IMR-90 (cell line): ENCODE data around the gene TMOD2. TPM values are rescaled to one million over a fixed set of nuclear protein-coding genes. Genes with fewer than 3 reads are reported as not detected.
A peak's percentile ranks its signal among the peaks of the same experiment; 100 is the strongest.

Experiments
- ATAC-seq: fragments of 200-7000 bp; cut with Tn5 transposase; 2 replicates; pipeline ENCODE4 v1.9.1; 2020; ENCODE audit warnings: low read depth, mild to moderate bottlenecking, moderate library complexity
- BruUV-seq: library from RNA; stranded (reverse); fragments of 400-500 nt; replicated peaks from 2 replicates; lab custom pipeline; 2021; lab: Mats Ljungman, UMichigan
- CTCF ChIA-PET: fragments of 300-600 bp; formaldehyde crosslinking; extraction: SDS; loops from one replicate; lab custom pipeline; 2021; ENCODE audit warnings: antibody characterized with exemption; lab: Yijun Ruan, JAX
- POLR2A ChIA-PET: fragments of 300-600 bp; sonication (Branson Sonifier 250); formaldehyde crosslinking; loops from one replicate; lab custom pipeline; 2022; ENCODE audit warnings: antibody characterized with exemption; ENCODE audit not compliant: unreplicated experiment; lab: Charles Lee
- DNase-seq: peaks from one replicate; pipeline ENCODE4 v3.0.0; 2013
- H2AFZ ChIP-seq: replicated peaks from 2 replicates; pipeline ENCODE3; 2013; ENCODE audit warnings: low read length, mild to moderate bottlenecking; ENCODE audit not compliant: poor library complexity
- H2AK5ac ChIP-seq: 2 replicates; pipeline ENCODE4 v1.6.1; 2013; ENCODE audit warnings: low read depth, low read length, inconsistent platforms
- H2AK9ac ChIP-seq: replicated peaks from 2 replicates; pipeline ENCODE3; 2013; ENCODE audit warnings: mild to moderate bottlenecking, low read depth, low read length, moderate library complexity; ENCODE audit not compliant: poor library complexity
- H2BK120ac ChIP-seq: 2 replicates; pipeline ENCODE4 v1.6.1; 2013; ENCODE audit warnings: low read depth, low read length, inconsistent platforms
- H2BK15ac ChIP-seq: 3 replicates; pipeline ENCODE4 v1.6.1; 2013; ENCODE audit warnings: low read depth, low read length, inconsistent platforms
- H2BK20ac ChIP-seq: 2 replicates; pipeline ENCODE4 v1.6.1; 2013; ENCODE audit warnings: low read depth, mild to moderate bottlenecking, inconsistent platforms, low read length, moderate library complexity
- H2BK5ac ChIP-seq: 2 replicates; pipeline ENCODE4 v1.6.1; 2013; ENCODE audit warnings: mild to moderate bottlenecking, low read depth, low read length, inconsistent platforms; ENCODE audit not compliant: poor library complexity, severe bottlenecking
- H3K14ac ChIP-seq: replicated peaks from 2 replicates; pipeline ENCODE4 v1.6.1; 2013; ENCODE audit warnings: low read depth, low read length, inconsistent platforms
- H3K18ac ChIP-seq: 2 replicates; pipeline ENCODE4 v1.6.1; 2013; ENCODE audit warnings: low read depth, low read length, control low read depth
- H3K23ac ChIP-seq: 2 replicates; pipeline ENCODE4 v1.6.1; 2013; ENCODE audit warnings: low read depth, low read length, inconsistent platforms
- H3K27ac ChIP-seq: 2 replicates; pipeline ENCODE4 v1.5.1; 2013; ENCODE audit warnings: mild to moderate bottlenecking, control low read depth, low read length; ENCODE audit not compliant: insufficient read depth
- H3K27me3 ChIP-seq: 2 replicates; pipeline ENCODE4 v1.6.1; 2013; ENCODE audit warnings: low read length; ENCODE audit not compliant: control insufficient read depth, insufficient read depth
- H3K36me3 ChIP-seq: 2 replicates; pipeline ENCODE4 v1.6.1; 2013; ENCODE audit warnings: low read length, mixed read lengths; ENCODE audit not compliant: control insufficient read depth, insufficient read depth
- H3K4ac ChIP-seq: 2 replicates; pipeline ENCODE4 v1.6.1; 2013; ENCODE audit warnings: low read depth, low read length, inconsistent platforms
- H3K4me1 ChIP-seq: 2 replicates; pipeline ENCODE4 v1.6.1; 2013; ENCODE audit warnings: low read length, mixed read lengths; ENCODE audit not compliant: control insufficient read depth, insufficient read depth
- H3K4me2 ChIP-seq: 2 replicates; pipeline ENCODE4 v1.6.1; 2013; ENCODE audit warnings: low read depth, mild to moderate bottlenecking, control low read depth, low read length, moderate library complexity
- H3K4me3 ChIP-seq: 2 replicates; pipeline ENCODE4 v1.5.1; 2013; ENCODE audit warnings: low read depth, mild to moderate bottlenecking, control low read depth, low read length, moderate library complexity; ENCODE audit not compliant: insufficient read depth
- H3K56ac ChIP-seq: 2 replicates; pipeline ENCODE4 v1.6.1; 2013; ENCODE audit warnings: low read length, inconsistent platforms; ENCODE audit not compliant: insufficient read depth; ENCODE audit errors: extremely low read depth
- H3K79me1 ChIP-seq, 2 experiments: 2 replicates each; pipeline ENCODE4 v1.6.1; 2013; ENCODE audit warnings: low read length in 2 of 2, inconsistent platforms in 1 of 2, low read depth in 1 of 2
- H3K9ac ChIP-seq: 2 replicates; pipeline ENCODE4 v1.6.1; 2013; ENCODE audit warnings: low read depth, low read length, control low read depth
- H3K9me1 ChIP-seq: 2 replicates; pipeline ENCODE4 v1.6.1; 2013; ENCODE audit warnings: low read length, inconsistent platforms; ENCODE audit not compliant: insufficient read depth
- H3K9me3 ChIP-seq: 2 replicates; pipeline ENCODE4 v1.6.1; 2013; ENCODE audit warnings: low read length; ENCODE audit not compliant: control insufficient read depth, insufficient read depth
- H4K20me1 ChIP-seq: 2 replicates; pipeline ENCODE4 v1.6.1; 2013; ENCODE audit warnings: low read length, inconsistent platforms; ENCODE audit not compliant: insufficient read depth
- H4K5ac ChIP-seq: 2 replicates; pipeline ENCODE4 v1.6.1; 2013; ENCODE audit warnings: mild to moderate bottlenecking, low read depth, low read length, control low read depth
- H4K8ac ChIP-seq, 2 experiments: 2 replicates each; pipeline ENCODE4 v1.6.1; 2013; ENCODE audit warnings: low read depth in 2 of 2, low read length in 2 of 2, control low read depth in 1 of 2, inconsistent platforms in 1 of 2
- H4K91ac ChIP-seq: 2 replicates; pipeline ENCODE4 v1.6.1; 2013; ENCODE audit warnings: low read depth, low read length, inconsistent platforms; ENCODE audit not compliant: insufficient read depth
- FOS ChIP-seq: fragments of 150-350 bp; IDR thresholded peaks from 2 replicates; pipeline ENCODE4 v1.6.1; 2016; ENCODE audit warnings: low read depth, low read length
- POLR2A ChIP-seq: IDR thresholded peaks from 2 replicates; pipeline ENCODE4 v1.6.1; 2012; ENCODE audit warnings: mild to moderate bottlenecking, low read depth, low read length
- RCOR1 ChIP-seq: IDR thresholded peaks from 2 replicates; pipeline ENCODE4 v1.6.1; 2012; ENCODE audit warnings: mild to moderate bottlenecking, low read length, improper control_type of control experiment; ENCODE audit not compliant: insufficient replicate concordance
- WGBS, 2 experiments: methylation state at CpG; one replicate each; pipeline versions ENCODE4 v1.1.5 to v1.1.7; 2013; ENCODE audit warnings: missing lambda C conversion rate in 2 of 2; ENCODE audit not compliant: insufficient read length in 1 of 2; ENCODE audit errors: extremely low coverage in 2 of 2; 5-methylcytosine and 5-hydroxymethylcytosine counted together
- dilution Hi-C: fragments of 300-500 bp; cut with HindIII; formaldehyde crosslinking; loops from one replicate; pipeline ENCODE4 v1.14.3; 2018; ENCODE audit warnings: low sequenced_read_pairs; ENCODE audit not compliant: unreplicated experiment
- in situ Hi-C: fragments of 300-500 bp; cut with MboI; formaldehyde crosslinking; loops from 3 replicates; pipeline ENCODE4 v1.14.3; 2019; ENCODE audit warnings: low sequenced_read_pairs, inconsistent platforms, mixed read lengths
- intact Hi-C: fragments of 100-400 bp; cut with micrococcal nuclease; formaldehyde crosslinking; loops from 2 replicates; pipeline ENCODE4 v1.10.0; 2022
- polyA plus RNA-seq, 3 experiments: library from polyadenylated mRNA; depleted of rRNA; stranded (reverse); fragments of >200 nt; gene quantifications; 2 replicates each; pipeline ENCODE4 v1.2.3, GENCODE V29; 2012; ENCODE audit warnings: low replicate concordance in 1 of 3
- total RNA-seq: library from RNA; depleted of rRNA; stranded (reverse); fragments of >200 nt; gene quantifications from 2 replicates; pipeline ENCODE4 v1.2.3, GENCODE V29; 2012

TMOD2 gene
- total and polyA plus RNA-seq, 2 of the 4 experiments (the other 2 are of a cell fraction): 2.8 to 5.4 TPM

DNA sequence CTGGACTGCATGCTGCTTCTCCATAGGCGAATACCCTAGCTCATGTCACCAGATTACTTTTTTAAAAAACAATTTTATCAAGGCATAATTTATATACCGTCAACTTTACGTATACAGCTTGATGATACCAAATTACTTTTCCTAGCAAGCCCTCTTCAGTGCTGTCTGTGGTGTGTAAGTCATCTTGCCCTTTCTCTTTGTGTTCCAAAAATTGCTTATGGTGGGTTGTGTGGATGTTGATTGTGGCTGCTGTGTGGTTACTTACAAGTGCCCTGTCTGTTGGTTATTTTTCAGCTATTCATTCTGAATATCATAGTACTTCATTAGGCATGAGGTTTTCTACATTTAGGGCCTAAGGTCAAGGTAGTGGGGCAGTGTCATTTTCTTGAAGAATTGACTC lies 90.9 kb downstream of the TMOD2 start:
- Histone ChIP-seq H3K4me2 (no peak overlapping the region), H2BK20ac (no peak overlapping the region), H3K14ac (no peak overlapping the region; the same call in 1 of the 2 replicates), H3K23ac (peak overlapping the region; percentile 61; the same call in 1 of the 2 replicates), H3K27me3 (no peaks in the 10 kb centered on the region), H2BK120ac (no peak overlapping the region), H3K4me1 (peaks cover 29% of the 10 kb centered on the region), H3K9ac (no peak overlapping the region), H3K18ac (no peak overlapping the region), H3K4me3 (no peak overlapping the region), H2BK5ac (no peak overlapping the region), H3K9me3 (no peaks in the 10 kb centered on the region), H4K5ac (no peak overlapping the region), H3K79me1 (peaks cover 16 to 86% of the 10 kb centered on the region in 2 experiments; a peak in 3 of 4 replicates), H2BK15ac (no peak overlapping the region), H2AK9ac (no peak overlapping the region), H3K36me3 (no peaks in the 10 kb centered on the region), H4K20me1 (peaks cover 89% of the 10 kb centered on the region), H3K4ac (no peak overlapping the region), H3K27ac (no peak overlapping the region), H4K91ac (no peak overlapping the region), H3K56ac (no peak overlapping the region), H2AK5ac (no peak overlapping the region), H4K8ac (no peak overlapping the region), H2AFZ (no peak overlapping the region), H3K9me1 (peaks cover 26% of the 10 kb centered on the region)
- ATAC-seq (no peak), DNase-seq (no peak)
- in situ Hi-C loops: no loop called here
- POLR2A ChIA-PET: interaction anchor here (0.5 kb wide), 1 partner anchor 10 kb away, joined by 3 read pairs; no protein-coding TSS in a partner anchor
- dilution Hi-C loops: no loop called here
- WGBS, 2 experiments: no CpG with 5 or more reads among the region's 3 CpGs
- no TSS peak for BruUV-seq
- intact Hi-C loops: no loop called here
- TF ChIP-seq FOS (no peak), POLR2A (no peak), RCOR1 (no peak)
- CTCF ChIA-PET: interaction anchor here (0.5 kb wide), 1 partner anchor 82 kb away, joined by 4 read pairs; no protein-coding TSS in a partner anchor
